Right lobe of liver (tissue), 4 donors: Measurements from ENCODE around the gene CEP20.

Experiments used
- POLR2A ChIP-seq: fragments of 450-650 bp; IDR thresholded peaks from one replicate; pipeline ENCODE4 v1.6.1; 2017; ENCODE audit warnings: antibody characterized with exemption, mild to moderate bottlenecking
- TF ChIP-seq, protein P1 (sequence below), 4 donors: fragments of 200-600 bp in 3 of 4; fragments of 450-650 bp in 1 of 4; IDR thresholded peaks; one replicate each; pipeline versions ENCODE4 v1.5.1 to v1.8.0; 2016 to 2022; ENCODE audit warnings: antibody characterized with exemption in 4 of 4, mild to moderate bottlenecking in 2 of 4
- donor health status: DM: no; HTN: no; CAD: no.
- donor health status: DM: no; HTN: no; CAD: no.
- donor health status: DM: no; HTN: yes; CAD: no.

DNA sequence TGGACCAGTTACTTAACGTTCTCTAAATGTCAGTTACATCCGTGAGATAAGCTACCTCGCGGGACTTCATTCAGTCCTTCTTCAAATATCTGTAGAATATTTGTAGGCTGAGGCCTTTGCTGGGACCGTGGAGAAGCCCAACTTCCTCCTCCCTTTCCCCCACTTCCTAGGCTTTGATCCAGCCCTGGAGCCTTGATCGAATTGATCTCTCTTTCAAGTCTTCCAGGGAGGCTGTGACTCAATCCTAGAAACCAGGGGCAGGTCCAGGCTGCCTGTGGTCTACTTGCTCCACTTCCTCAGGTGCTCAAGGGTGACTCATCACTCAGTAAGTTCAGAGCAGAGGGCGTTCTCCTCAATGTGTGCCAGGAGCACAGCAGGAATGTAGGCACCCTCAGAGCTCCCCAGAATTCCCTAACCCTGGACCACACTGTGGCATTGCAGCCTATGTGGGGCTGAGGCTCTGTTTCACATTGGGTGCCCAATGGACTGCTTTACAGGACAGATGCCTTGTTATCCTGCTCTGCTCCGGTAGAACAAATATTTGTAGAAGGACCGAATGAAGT lies 11.2 kb upstream of the CEP20 start:
- TF ChIP-seq POLR2A = no peak
- TF ChIP-seq, protein P1, sequence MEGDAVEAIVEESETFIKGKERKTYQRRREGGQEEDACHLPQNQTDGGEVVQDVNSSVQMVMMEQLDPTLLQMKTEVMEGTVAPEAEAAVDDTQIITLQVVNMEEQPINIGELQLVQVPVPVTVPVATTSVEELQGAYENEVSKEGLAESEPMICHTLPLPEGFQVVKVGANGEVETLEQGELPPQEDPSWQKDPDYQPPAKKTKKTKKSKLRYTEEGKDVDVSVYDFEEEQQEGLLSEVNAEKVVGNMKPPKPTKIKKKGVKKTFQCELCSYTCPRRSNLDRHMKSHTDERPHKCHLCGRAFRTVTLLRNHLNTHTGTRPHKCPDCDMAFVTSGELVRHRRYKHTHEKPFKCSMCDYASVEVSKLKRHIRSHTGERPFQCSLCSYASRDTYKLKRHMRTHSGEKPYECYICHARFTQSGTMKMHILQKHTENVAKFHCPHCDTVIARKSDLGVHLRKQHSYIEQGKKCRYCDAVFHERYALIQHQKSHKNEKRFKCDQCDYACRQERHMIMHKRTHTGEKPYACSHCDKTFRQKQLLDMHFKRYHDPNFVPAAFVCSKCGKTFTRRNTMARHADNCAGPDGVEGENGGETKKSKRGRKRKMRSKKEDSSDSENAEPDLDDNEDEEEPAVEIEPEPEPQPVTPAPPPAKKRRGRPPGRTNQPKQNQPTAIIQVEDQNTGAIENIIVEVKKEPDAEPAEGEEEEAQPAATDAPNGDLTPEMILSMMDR (IDR thresholded peaks at IDR 0.05) = no peak
